Hepatocyte (in vitro differentiated cells): ENCODE measurements around the gene USP36.

Experiments
- CTCF ChIP-seq: fragments of 200-600 bp; sonication (generic); IDR thresholded peaks from 2 replicates; pipeline ENCODE4 v1.5.1; 2016; ENCODE audit warnings: antibody characterized with exemption, mild to moderate bottlenecking; ENCODE audit not compliant: poor library complexity
- EZH2 ChIP-seq: fragments of 200-600 bp; sonication (generic); IDR thresholded peaks from 2 replicates; pipeline ENCODE4 v1.6.1; 2016; ENCODE audit warnings: antibody characterized with exemption, mild to moderate bottlenecking, borderline replicate concordance

- no peak for TF ChIP-seq CTCF
- TF ChIP-seq EZH2 = no peak
Measured at GRCh38 chr17:78862073-78863023, 21.7 kb upstream of the USP36 start.
